ENCODE data around the gene CTNNA2.
"Not testable (repeated sequence)": the region's sequence is repeated elsewhere in the genome, so short reads cannot be mapped to it uniquely, and the experiment has no call there.

The CTNNA2 gene

GRCh38 chr2:80141007-80141726 lies 628.3 kb downstream of the CTNNA2 start:
- Histone ChIP-seq H3K36me3 (ENCODE audit: control insufficient read depth, insufficient read depth, low read length) (no peaks in the 10 kb centered on the region), H3K4me1 (ENCODE audit: control insufficient read depth, insufficient read depth, low read length) (peaks cover 10% of the 10 kb centered on the region), H3K4me3 (ENCODE audit: low read depth, low read length) (no peak overlapping the region), H3K27me3 (ENCODE audit: control insufficient read depth, insufficient read depth, low read length) (no peaks in the 10 kb centered on the region), H3K9ac (ENCODE audit: low read length) (no peak overlapping the region), H3K27ac (ENCODE audit: low read depth, low read length) (no peak overlapping the region), H3K9me3 (ENCODE audit: control insufficient read depth, insufficient read depth, low read depth, low read length) (no peaks in the 10 kb centered on the region; the same call in 1 of the 2 replicates)

- Histone ChIP-seq H3K4me3 (ENCODE audit: low read depth, low read length) (no peak overlapping the region), H3K27ac (ENCODE audit: low read depth, low read length) (no peak overlapping the region), H3K9me3 (ENCODE audit: control insufficient read depth, insufficient read depth, low read depth, low read length) (no peaks in the 10 kb centered on the region), H3K36me3 (ENCODE audit: control insufficient read depth, insufficient read depth, low read length) (no peaks in the 10 kb centered on the region), H3K9ac (ENCODE audit: low read length) (no peak overlapping the region), H3K4me1 (ENCODE audit: control insufficient read depth, insufficient read depth, low read length) (no peaks in the 10 kb centered on the region), H3K27me3 (ENCODE audit: control insufficient read depth, insufficient read depth, low read length) (no peaks in the 10 kb centered on the region)
Measured at GRCh38 chr2:80145499-80145898, 632.6 kb downstream of the CTNNA2 start.

GRCh38 chr2:80146757-80147156 lies 633.9 kb downstream of the CTNNA2 start:
- H3K27me3 ChIP-seq (ENCODE audit: control insufficient read depth, insufficient read depth, low read length); H3K9me3 ChIP-seq (ENCODE audit: control insufficient read depth, insufficient read depth, low read depth, low read length); H3K4me1 ChIP-seq (ENCODE audit: control insufficient read depth, insufficient read depth, low read length); H3K4me3 ChIP-seq (ENCODE audit: low read depth, low read length); H3K36me3 ChIP-seq (ENCODE audit: control insufficient read depth, insufficient read depth, low read length); H3K27ac ChIP-seq (ENCODE audit: low read depth, low read length); H3K9ac ChIP-seq (ENCODE audit: low read length): not testable (repeated sequence)

GRCh38 chr2:80147690-80148089 lies 634.8 kb downstream of the CTNNA2 start:
- H3K27me3 ChIP-seq (ENCODE audit: control insufficient read depth, insufficient read depth, low read length): no peaks in the 10 kb centered on the region
- no peak overlapping the region for H3K4me3 ChIP-seq (ENCODE audit: low read depth, low read length)

GRCh38 chr2:80148906-80149305 lies 636.1 kb downstream of the CTNNA2 start:
- Histone ChIP-seq H3K27me3 (ENCODE audit: control insufficient read depth, insufficient read depth, low read length) (no peaks in the 10 kb centered on the region), H3K9ac (ENCODE audit: low read length) (no peak overlapping the region), H3K36me3 (ENCODE audit: control insufficient read depth, insufficient read depth, low read length) (no peaks in the 10 kb centered on the region), H3K9me3 (ENCODE audit: control insufficient read depth, insufficient read depth, low read depth, low read length) (no peaks in the 10 kb centered on the region), H3K4me3 (ENCODE audit: low read depth, low read length) (no peak overlapping the region), H3K4me1 (ENCODE audit: control insufficient read depth, insufficient read depth, low read length) (no peaks in the 10 kb centered on the region), H3K27ac (ENCODE audit: low read depth, low read length) (no peak overlapping the region)

More at GRCh38 chr2:80147690-80148089, 634.8 kb downstream of the CTNNA2 start:
- H3K9ac ChIP-seq (ENCODE audit: low read length): no peak overlapping the region
- no peaks in the 10 kb centered on the region for H3K36me3 ChIP-seq (ENCODE audit: control insufficient read depth, insufficient read depth, low read length)
- H3K27ac ChIP-seq (ENCODE audit: low read depth, low read length): no peak overlapping the region
- H3K9me3 ChIP-seq (ENCODE audit: control insufficient read depth, insufficient read depth, low read depth, low read length): no peaks in the 10 kb centered on the region
- H3K4me1 ChIP-seq (ENCODE audit: control insufficient read depth, insufficient read depth, low read length): no peaks in the 10 kb centered on the region

GRCh38 chr2:80149991-80150390 lies 637.1 kb downstream of the CTNNA2 start:
- Histone ChIP-seq H3K4me1 (ENCODE audit: control insufficient read depth, insufficient read depth, low read length) (no peaks in the 10 kb centered on the region), H3K36me3 (ENCODE audit: control insufficient read depth, insufficient read depth, low read length) (no peaks in the 10 kb centered on the region), H3K27me3 (ENCODE audit: control insufficient read depth, insufficient read depth, low read length) (no peaks in the 10 kb centered on the region), H3K27ac (ENCODE audit: low read depth, low read length) (no peak overlapping the region), H3K9me3 (ENCODE audit: control insufficient read depth, insufficient read depth, low read depth, low read length) (no peaks in the 10 kb centered on the region), H3K4me3 (ENCODE audit: low read depth, low read length) (no peak overlapping the region), H3K9ac (ENCODE audit: low read length) (no peak overlapping the region)

GRCh38 chr2:80151248-80151647 lies 638.4 kb downstream of the CTNNA2 start:
- H3K27me3 ChIP-seq (ENCODE audit: control insufficient read depth, insufficient read depth, low read length): no peaks in the 10 kb centered on the region
- no peaks in the 10 kb centered on the region for H3K36me3 ChIP-seq (ENCODE audit: control insufficient read depth, insufficient read depth, low read length)
- H3K4me1 ChIP-seq (ENCODE audit: control insufficient read depth, insufficient read depth, low read length): 0 out of 2 replicates have a peak, but pooled peaks cover 6% of the 10 kb centered on the region
- no peaks in the 10 kb centered on the region for H3K9me3 ChIP-seq (ENCODE audit: control insufficient read depth, insufficient read depth, low read depth, low read length)
- no peak overlapping the region for H3K9ac ChIP-seq (ENCODE audit: low read length)
- no peak overlapping the region for H3K27ac ChIP-seq (ENCODE audit: low read depth, low read length)
- no peak overlapping the region for H3K4me3 ChIP-seq (ENCODE audit: low read depth, low read length)

GRCh38 chr2:80151651-80152050 lies 638.8 kb downstream of the CTNNA2 start:
- Histone ChIP-seq H3K9me3 (ENCODE audit: control insufficient read depth, insufficient read depth, low read depth, low read length) (no peaks in the 10 kb centered on the region), H3K36me3 (ENCODE audit: control insufficient read depth, insufficient read depth, low read length) (no peaks in the 10 kb centered on the region), H3K27me3 (ENCODE audit: control insufficient read depth, insufficient read depth, low read length) (no peaks in the 10 kb centered on the region), H3K9ac (ENCODE audit: low read length) (no peak overlapping the region), H3K27ac (ENCODE audit: low read depth, low read length) (no peak overlapping the region), H3K4me1 (ENCODE audit: control insufficient read depth, insufficient read depth, low read length) (0 out of 2 replicates have a peak, but pooled peaks cover 6% of the 10 kb centered on the region), H3K4me3 (ENCODE audit: low read depth, low read length) (no peak overlapping the region)

GRCh38 chr2:80153151-80153550 lies 640.3 kb downstream of the CTNNA2 start:
- H3K9ac ChIP-seq (ENCODE audit: low read length): no peak overlapping the region
- no peak overlapping the region for H3K27ac ChIP-seq (ENCODE audit: low read depth, low read length)
- no peaks in the 10 kb centered on the region for H3K27me3 ChIP-seq (ENCODE audit: control insufficient read depth, insufficient read depth, low read length)
- no peak overlapping the region for H3K4me3 ChIP-seq (ENCODE audit: low read depth, low read length)
- H3K4me1 ChIP-seq (ENCODE audit: control insufficient read depth, insufficient read depth, low read length): 0 out of 2 replicates have a peak, but pooled peaks cover 6% of the 10 kb centered on the region
- no peaks in the 10 kb centered on the region for H3K9me3 ChIP-seq (ENCODE audit: control insufficient read depth, insufficient read depth, low read depth, low read length)
- no peaks in the 10 kb centered on the region for H3K36me3 ChIP-seq (ENCODE audit: control insufficient read depth, insufficient read depth, low read length)

GRCh38 chr2:80153768-80154167 lies 640.9 kb downstream of the CTNNA2 start:
- H3K36me3 ChIP-seq (ENCODE audit: control insufficient read depth, insufficient read depth, low read length): no peaks in the 10 kb centered on the region
- H3K27ac ChIP-seq (ENCODE audit: low read depth, low read length): no peak overlapping the region
- no peak overlapping the region for H3K9ac ChIP-seq (ENCODE audit: low read length)
- H3K4me3 ChIP-seq (ENCODE audit: low read depth, low read length): no peak overlapping the region
- 0 out of 2 replicates have a peak, but pooled peaks cover 6% of the 10 kb centered on the region for H3K4me1 ChIP-seq (ENCODE audit: control insufficient read depth, insufficient read depth, low read length)
- no peaks in the 10 kb centered on the region for H3K9me3 ChIP-seq (ENCODE audit: control insufficient read depth, insufficient read depth, low read depth, low read length)
- H3K27me3 ChIP-seq (ENCODE audit: control insufficient read depth, insufficient read depth, low read length): no peaks in the 10 kb centered on the region

GRCh38 chr2:80154231-80154915 lies 641.5 kb downstream of the CTNNA2 start:
- Histone ChIP-seq H3K4me3 (ENCODE audit: low read depth, low read length) (no peak overlapping the region), H3K9me3 (ENCODE audit: control insufficient read depth, insufficient read depth, low read depth, low read length) (no peaks in the 10 kb centered on the region), H3K27me3 (ENCODE audit: control insufficient read depth, insufficient read depth, low read length) (no peaks in the 10 kb centered on the region)

More at GRCh38 chr2:80154231-80154915, 641.5 kb downstream of the CTNNA2 start:
- H3K36me3 ChIP-seq (ENCODE audit: control insufficient read depth, insufficient read depth, low read length): no peaks in the 10 kb centered on the region
- 0 out of 2 replicates have a peak, but pooled peaks cover 6% of the 10 kb centered on the region for H3K4me1 ChIP-seq (ENCODE audit: control insufficient read depth, insufficient read depth, low read length)
- H3K27ac ChIP-seq (ENCODE audit: low read depth, low read length): no peak overlapping the region
- H3K9ac ChIP-seq (ENCODE audit: low read length): no peak overlapping the region

All from HUES6 (cell line).